ENCODE data around the gene PARD6A. TPM values are rescaled to one million over a fixed set of nuclear protein-coding genes. Genes with fewer than 3 reads are reported as not detected.

PARD6A gene
- total and polyA plus RNA-seq, 2 of the 13 experiments (the other 11 are each of a cell fraction or from before 2014, with no cell fraction given): 3.5 to 4.3 TPM

DNA sequence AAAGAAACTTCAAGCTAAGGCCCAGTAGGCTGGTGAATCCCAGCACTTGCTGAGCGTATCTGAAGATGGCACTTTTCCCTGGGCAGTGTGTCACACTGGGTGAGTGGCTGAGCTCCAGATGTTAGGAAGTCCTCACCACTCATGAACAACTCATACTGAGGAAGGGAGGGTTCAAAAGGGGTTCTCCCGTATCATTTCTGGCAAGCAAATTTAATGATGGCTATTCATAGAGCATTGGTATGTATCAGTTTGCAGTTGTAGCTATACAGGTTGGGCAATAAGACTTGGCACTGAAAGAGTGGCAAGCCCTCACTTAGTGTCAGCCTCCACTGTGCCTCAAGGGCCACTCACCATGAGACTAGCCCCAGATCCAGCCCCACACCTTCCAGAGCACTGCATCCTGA is 47.6 kb downstream of the PARD6A start (continued):
- TF ChIP-seq, protein P1, sequence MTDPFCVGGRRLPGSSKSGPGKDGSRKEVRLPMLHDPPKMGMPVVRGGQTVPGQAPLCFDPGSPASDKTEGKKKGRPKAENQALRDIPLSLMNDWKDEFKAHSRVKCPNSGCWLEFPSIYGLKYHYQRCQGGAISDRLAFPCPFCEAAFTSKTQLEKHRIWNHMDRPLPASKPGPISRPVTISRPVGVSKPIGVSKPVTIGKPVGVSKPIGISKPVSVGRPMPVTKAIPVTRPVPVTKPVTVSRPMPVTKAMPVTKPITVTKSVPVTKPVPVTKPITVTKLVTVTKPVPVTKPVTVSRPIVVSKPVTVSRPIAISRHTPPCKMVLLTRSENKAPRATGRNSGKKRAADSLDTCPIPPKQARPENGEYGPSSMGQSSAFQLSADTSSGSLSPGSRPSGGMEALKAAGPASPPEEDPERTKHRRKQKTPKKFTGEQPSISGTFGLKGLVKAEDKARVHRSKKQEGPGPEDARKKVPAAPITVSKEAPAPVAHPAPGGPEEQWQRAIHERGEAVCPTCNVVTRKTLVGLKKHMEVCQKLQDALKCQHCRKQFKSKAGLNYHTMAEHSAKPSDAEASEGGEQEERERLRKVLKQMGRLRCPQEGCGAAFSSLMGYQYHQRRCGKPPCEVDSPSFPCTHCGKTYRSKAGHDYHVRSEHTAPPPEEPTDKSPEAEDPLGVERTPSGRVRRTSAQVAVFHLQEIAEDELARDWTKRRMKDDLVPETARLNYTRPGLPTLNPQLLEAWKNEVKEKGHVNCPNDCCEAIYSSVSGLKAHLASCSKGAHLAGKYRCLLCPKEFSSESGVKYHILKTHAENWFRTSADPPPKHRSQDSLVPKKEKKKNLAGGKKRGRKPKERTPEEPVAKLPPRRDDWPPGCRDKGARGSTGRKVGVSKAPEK (CRISPR knock-in tag; IDR thresholded peaks at IDR 0.05; ENCODE audit: borderline replicate concordance): no peak
- no peak for TF ChIP-seq AHR (CRISPR knock-in tag; IDR thresholded peaks at IDR 0.05)
- TF ChIP-seq PCBP2 (optimal IDR thresholded peaks at IDR 0.05; ENCODE audit: low read depth, low read length, poor library complexity, severe bottlenecking): no peak
- TF ChIP-seq, protein P2, sequence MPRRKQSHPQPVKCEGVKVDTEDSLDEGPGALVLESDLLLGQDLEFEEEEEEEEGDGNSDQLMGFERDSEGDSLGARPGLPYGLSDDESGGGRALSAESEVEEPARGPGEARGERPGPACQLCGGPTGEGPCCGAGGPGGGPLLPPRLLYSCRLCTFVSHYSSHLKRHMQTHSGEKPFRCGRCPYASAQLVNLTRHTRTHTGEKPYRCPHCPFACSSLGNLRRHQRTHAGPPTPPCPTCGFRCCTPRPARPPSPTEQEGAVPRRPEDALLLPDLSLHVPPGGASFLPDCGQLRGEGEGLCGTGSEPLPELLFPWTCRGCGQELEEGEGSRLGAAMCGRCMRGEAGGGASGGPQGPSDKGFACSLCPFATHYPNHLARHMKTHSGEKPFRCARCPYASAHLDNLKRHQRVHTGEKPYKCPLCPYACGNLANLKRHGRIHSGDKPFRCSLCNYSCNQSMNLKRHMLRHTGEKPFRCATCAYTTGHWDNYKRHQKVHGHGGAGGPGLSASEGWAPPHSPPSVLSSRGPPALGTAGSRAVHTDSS (CRISPR knock-in tag; conservative IDR thresholded peaks at IDR 0.05): no peak
- TF ChIP-seq ZNF670 (CRISPR knock-in tag; IDR thresholded peaks at IDR 0.05; ENCODE audit: borderline replicate concordance): no peak
- TF ChIP-seq GLI4 (CRISPR knock-in tag; IDR thresholded peaks at IDR 0.05; ENCODE audit: borderline replicate concordance): no peak

DNA sequence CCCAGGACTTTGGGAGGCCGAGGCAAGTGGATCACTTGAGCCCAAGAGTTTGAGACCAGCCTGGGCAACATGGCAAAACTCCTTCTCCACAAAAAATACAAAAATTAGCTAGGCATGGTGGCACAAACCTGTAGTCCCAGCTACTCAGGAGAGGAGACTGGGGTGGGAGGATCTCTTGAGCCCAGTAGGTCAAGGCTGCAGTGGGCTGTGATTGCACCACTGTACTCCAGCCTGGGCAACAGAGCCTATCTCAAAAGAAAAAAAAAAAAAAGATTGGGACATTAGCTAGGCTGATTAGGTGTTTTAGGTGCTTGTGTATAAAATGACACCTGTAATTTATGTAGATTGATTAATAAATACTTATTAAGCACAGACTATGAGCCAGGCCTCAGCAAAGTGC is 48.3 kb downstream of the PARD6A start:
- Histone ChIP-seq H3K36me3 (replicated peaks in 1 of 2; ENCODE audit: control insufficient read depth in 1 of 2, insufficient read depth in 2 of 2, low read length in 2 of 2) (peaks cover 0 to 2% of the 10 kb centered on the region in 2 experiments; a peak in 2 of 5 replicates), H3K27ac (ENCODE audit: extremely low read length, insufficient read depth, low read length) (no peak overlapping the region), H3K4me2 (ENCODE audit: low read depth, low read length) (no peak overlapping the region), H3K4me1 (ENCODE audit: insufficient read depth, low read length) (peaks cover 16% of the 10 kb centered on the region; the same call in 1 of the 2 replicates), H3K79me2 (ENCODE audit: insufficient read depth, low read length) (peaks cover 30% of the 10 kb centered on the region), H3K9me3 (ENCODE audit: low read length) (no peaks in the 10 kb centered on the region), H3K9ac (ENCODE audit: insufficient read depth, low read depth, low read length) (no peak overlapping the region), H3K27me3 (ENCODE audit: control insufficient read depth in 1 of 2, insufficient read depth in 2 of 2, low read length in 2 of 2) (no peaks in the 10 kb centered on the region), H2AFZ (ENCODE audit: low read length) (no peak overlapping the region), H3K4me3 (replicated peaks in 1 of 3; ENCODE audit: insufficient read depth in 1 of 3, low read depth in 2 of 3, low read length in 3 of 3) (no peak overlapping the region), H4K20me1 (ENCODE audit: insufficient read depth, low read length) (no peaks in the 10 kb centered on the region)
- WGBS (ENCODE audit: low lambda C conversion rate): 95% methylated on average over 1 of the region's 1 CpG
- intact Hi-C loops (cut with micrococcal nuclease; ENCODE audit: unreplicated experiment) (no loop called here), in situ Hi-C loops (cut with HindIII; ENCODE audit: extremely low pct_ligation_motif_present, low pct_unique_long_range_greater_than_20kb) (no loop called here)
- no TSS peak for BruUV-seq (replicated peaks)
- FAIRE-seq (peak; percentile 77), DNase-seq (ENCODE audit: low spot score) (no peak), ATAC-seq (peak; percentile 87)
- POLR2A ChIA-PET: interaction anchor here (0.7 to 1.1 kb wide), 3 partner anchors 10 to 375 kb away, joined by 3 read pairs; partner anchors contain the start of gene NUTF2
- CTCF ChIA-PET (ENCODE audit: low intra/inter-chr PET ratio, low total read pairs): no interaction called here
- 0 out of 4 replicates have a peak, but pooled peaks of 1 of the 2 experiments have one; percentile 21 for TF ChIP-seq KLF16 (CRISPR knock-in tag; IDR thresholded peaks at IDR 0.05)
- no peak for TF ChIP-seq TCF7 (IDR thresholded peaks at IDR 0.05; ENCODE audit: low read depth)
- TF ChIP-seq FOXC1 (CRISPR knock-in tag; IDR thresholded peaks at IDR 0.05; ENCODE audit: borderline replicate concordance): no peak
- TF ChIP-seq HNF4A (CRISPR knock-in tag; IDR thresholded peaks at IDR 0.05): peak; percentile 31; the same call in 1 of the 2 replicates
- TF ChIP-seq ZNF674 (CRISPR knock-in tag; IDR thresholded peaks at IDR 0.05; ENCODE audit: low read depth): no peak
- TF ChIP-seq ISL2 (CRISPR knock-in tag; IDR thresholded peaks at IDR 0.05): no peak
- peak; percentile 37; the same call in 1 of the 2 replicates for TF ChIP-seq CEBPG (CRISPR knock-in tag; IDR thresholded peaks at IDR 0.05)
- TF ChIP-seq ZNF770 (CRISPR knock-in tag; IDR thresholded peaks at IDR 0.05): peak; percentile 50; the same call in 1 of the 2 replicates
- TF ChIP-seq NR2F6 (IDR thresholded peaks at IDR 0.05): peak; percentile 27; the same call in 1 of the 2 replicates
- TF ChIP-seq NR2F6 (CRISPR knock-in tag; IDR thresholded peaks at IDR 0.05): no peak
- TF ChIP-seq ZNF207 (IDR thresholded peaks at IDR 0.05; ENCODE audit: borderline replicate concordance): no peak

Measured in HepG2 (cell line).